CD4-positive, CD25-positive, alpha-beta regulatory T cell (primary cell): ENCODE measurements around the gene REEP1. TPM values are rescaled to one million over a fixed set of nuclear protein-coding genes. Genes with fewer than 3 reads are reported as not detected.
"Not testable (repeated sequence)": the region's sequence is repeated elsewhere in the genome, so short reads cannot be mapped to it uniquely, and the experiment has no call there.

Experiments used
- ATAC-seq, 2 donors: fragments of 150-1000 bp; cut with Tn5 transposase; one replicate each; pipeline ENCODE4 v1.10.0; 2021; ENCODE audit warnings: low read depth in 2 of 2, moderate number of reproducible peaks in 2 of 2, moderate library complexity in 1 of 2
- DNase-seq, 3 donors: peaks; one replicate each; pipeline versions ENCODE4 v3.0.0 to v3.0.0-alpha.2; 2012 to 2022; ENCODE audit warnings: mixed read lengths in 1 of 3
- H3K27ac ChIP-seq: one replicate; pipeline ENCODE4 v1.7.0; 2013; ENCODE audit warnings: mild to moderate bottlenecking, low read length; ENCODE audit not compliant: insufficient read depth, poor library complexity, severe bottlenecking
- H3K27me3 ChIP-seq: one replicate; pipeline ENCODE4 v1.7.0; 2013; ENCODE audit warnings: low read length; ENCODE audit not compliant: control insufficient read depth, insufficient read depth
- H3K36me3 ChIP-seq: one replicate; pipeline ENCODE4 v1.7.0; 2013; ENCODE audit warnings: mild to moderate bottlenecking, low read length, moderate library complexity; ENCODE audit not compliant: control insufficient read depth, insufficient read depth
- H3K4me1 ChIP-seq: 2 replicates; pipeline ENCODE4 v1.7.0; 2013; ENCODE audit warnings: mild to moderate bottlenecking, low read length; ENCODE audit not compliant: insufficient read depth, control insufficient read depth, poor library complexity, severe bottlenecking
- H3K4me3 ChIP-seq: one replicate; pipeline ENCODE4 v1.7.0; 2013; ENCODE audit warnings: low read depth, mild to moderate bottlenecking, low read length, moderate library complexity
- H3K9me3 ChIP-seq, 2 experiments: 1 replicate in 1 of 2; 2 replicates in 1 of 2; pipeline ENCODE4 v1.7.0; 2013; ENCODE audit warnings: low read length in 2 of 2, mild to moderate bottlenecking in 1 of 2, moderate library complexity in 1 of 2; ENCODE audit not compliant: control insufficient read depth in 2 of 2
- H3K27ac Mint-ChIP-seq, 3 donors: one replicate each; pipeline ENCODE4 v1.8.0; 2020 to 2022; ENCODE audit warnings: mild to moderate bottlenecking in 3 of 3, mixed read lengths in 3 of 3, moderate library complexity in 2 of 3
- H3K27me3 Mint-ChIP-seq: one replicate; pipeline ENCODE4 v1.8.0; 2022; ENCODE audit warnings: mild to moderate bottlenecking, mixed read lengths
- H3K36me3 Mint-ChIP-seq: one replicate; pipeline ENCODE4 v1.8.0; 2020; ENCODE audit warnings: mixed read lengths
- H3K4me1 Mint-ChIP-seq, 4 donors: one replicate each; pipeline ENCODE4 v1.8.0; 2020 to 2022; ENCODE audit warnings: mixed read lengths in 4 of 4, mild to moderate bottlenecking in 1 of 4
- H3K4me3 Mint-ChIP-seq, 4 donors: one replicate each; pipeline ENCODE4 v1.8.0; 2020 to 2022; ENCODE audit warnings: mild to moderate bottlenecking in 4 of 4, mixed read lengths in 4 of 4, moderate library complexity in 3 of 4
- H3K9me3 Mint-ChIP-seq, 7 donors: one replicate each; pipeline ENCODE4 v1.8.0; 2020 to 2022; ENCODE audit warnings: mixed read lengths in 7 of 7, mild to moderate bottlenecking in 3 of 7, moderate library complexity in 2 of 7
- polyA plus RNA-seq, 4 donors: library from polyadenylated mRNA; unstranded; fragments of 300-500 nt; fragmentation: Illumina TruSeq; gene quantifications; one replicate each; pipeline ENCODE4 v1.2.3, GENCODE V29; 2021
- total RNA-seq: library from RNA; stranded (reverse); gene quantifications from one replicate; pipeline ENCODE4 v1.2.3, GENCODE V29; 2022

REEP1 gene
- total and polyA plus RNA-seq, 5 donors from 2014 or later, result not detected

DNA sequence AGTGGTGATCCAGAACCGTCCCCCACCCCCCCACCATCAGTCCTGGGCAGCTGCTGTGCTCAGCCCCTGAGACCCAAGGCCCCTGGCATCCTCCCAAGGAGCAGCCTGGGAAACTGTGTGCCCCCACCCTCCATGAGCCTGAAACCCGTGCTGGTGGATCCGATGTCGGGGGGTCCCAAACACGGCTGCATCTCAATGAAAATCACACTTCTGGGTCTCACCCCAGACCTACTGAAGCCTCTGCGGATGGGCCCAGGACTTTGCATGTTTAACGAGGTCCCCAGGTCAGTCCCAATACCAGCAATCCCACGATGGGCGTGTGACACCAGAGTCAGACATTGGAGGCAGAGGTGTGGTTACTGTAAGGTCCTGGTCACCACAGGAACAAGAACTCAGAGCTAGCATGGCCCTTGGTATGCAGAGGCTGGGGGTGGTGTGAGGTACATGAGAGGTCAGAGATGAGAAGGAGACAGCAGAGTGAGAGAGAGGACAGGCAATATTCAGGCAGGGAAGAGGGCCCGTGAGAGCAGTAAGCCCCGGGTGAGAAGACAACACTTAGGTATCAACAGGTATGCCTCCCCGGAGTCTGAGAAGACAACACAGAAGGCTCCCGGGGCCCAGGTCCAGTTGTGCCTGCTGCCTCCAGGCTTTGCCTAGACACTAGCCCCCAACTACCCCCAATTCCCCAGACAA is 105.6 kb downstream of the REEP1 start:
- ATAC-seq, result no peak
- no peak overlapping the region for H3K4me3 ChIP-seq
- no peaks in the 10 kb centered on the region for H3K4me1 ChIP-seq
- DNase-seq, result no peak
- no peaks in the 10 kb centered on the region for H3K9me3 ChIP-seq
- Mint-ChIP-seq H3K36me3 (no peaks in the 10 kb centered on the region), H3K4me1 (peaks cover 0 to 1% (median 0%) of the 10 kb centered on the region in 4 donors), H3K27ac (peak overlapping the region in 2 of 3 donors; percentile 13 to 47), H3K4me3 (no peak overlapping the region), H3K27me3 (peaks cover 15% of the 10 kb centered on the region), H3K9me3 (no peaks in the 10 kb centered on the region)
- H3K27me3 ChIP-seq, result no peaks in the 10 kb centered on the region
- no peaks in the 10 kb centered on the region for H3K36me3 ChIP-seq
- no peak overlapping the region for H3K27ac ChIP-seq

- Mint-ChIP-seq H3K27me3 (peaks cover 15% of the 10 kb centered on the region), H3K27ac (peak overlapping the region in 1 of 3 donors; percentile 35), H3K36me3 (no peaks in the 10 kb centered on the region), H3K4me1 (peaks cover 0 to 6% (median 0%) of the 10 kb centered on the region in 4 donors), H3K4me3 (no peak overlapping the region), H3K9me3 (no peaks in the 10 kb centered on the region)
- ATAC-seq (no peak), DNase-seq (no peak)
- no peak overlapping the region for H3K27ac ChIP-seq
- no peaks in the 10 kb centered on the region for H3K36me3 ChIP-seq
- no peak overlapping the region for H3K4me3 ChIP-seq
- no peaks in the 10 kb centered on the region for H3K4me1 ChIP-seq
- no peaks in the 10 kb centered on the region for H3K9me3 ChIP-seq
- H3K27me3 ChIP-seq, result no peaks in the 10 kb centered on the region
These were observed 106.5 kb downstream of the REEP1 start for GRCh38 chr2:86230961-86231360.

DNA sequence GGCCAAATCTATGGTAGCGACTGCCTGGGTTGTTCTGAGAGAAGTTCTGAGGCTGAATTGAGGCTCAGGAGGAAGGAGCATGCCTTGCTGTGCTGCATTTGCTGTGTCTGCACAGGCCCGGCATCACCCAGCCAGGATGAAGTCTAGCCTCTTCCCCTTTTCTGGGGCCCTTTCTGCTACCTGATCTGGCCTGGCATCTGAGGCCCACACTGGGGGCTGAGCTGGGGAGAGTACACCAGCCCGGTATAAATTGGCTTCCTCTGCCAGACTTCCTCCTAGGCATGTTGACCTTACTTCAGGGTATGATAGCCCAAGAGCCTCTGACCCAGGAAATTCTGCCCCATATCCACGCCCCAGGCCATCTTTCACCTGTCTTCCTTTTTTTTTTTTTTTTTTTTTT is 108.2 kb downstream of the REEP1 start:
- H3K4me1 Mint-ChIP-seq, result peaks cover 0 to 21% (median 6%) of the 10 kb centered on the region in 4 donors
- ATAC-seq (no peak), DNase-seq (no peak)
- H3K9me3 ChIP-seq, result no peaks in the 10 kb centered on the region
- H3K36me3 Mint-ChIP-seq, result no peaks in the 10 kb centered on the region
- no peak overlapping the region for H3K4me3 ChIP-seq
- H3K36me3 ChIP-seq, result no peaks in the 10 kb centered on the region
- no peaks in the 10 kb centered on the region for H3K27me3 ChIP-seq
- H3K27me3 Mint-ChIP-seq, result peaks cover 15% of the 10 kb centered on the region
- peaks cover 5% of the 10 kb centered on the region for H3K4me1 ChIP-seq
- H3K4me3 Mint-ChIP-seq, result no peak overlapping the region
- no peak overlapping the region for H3K27ac ChIP-seq
- no peaks in the 10 kb centered on the region for H3K9me3 Mint-ChIP-seq
- no peak overlapping the region for H3K27ac Mint-ChIP-seq

DNA sequence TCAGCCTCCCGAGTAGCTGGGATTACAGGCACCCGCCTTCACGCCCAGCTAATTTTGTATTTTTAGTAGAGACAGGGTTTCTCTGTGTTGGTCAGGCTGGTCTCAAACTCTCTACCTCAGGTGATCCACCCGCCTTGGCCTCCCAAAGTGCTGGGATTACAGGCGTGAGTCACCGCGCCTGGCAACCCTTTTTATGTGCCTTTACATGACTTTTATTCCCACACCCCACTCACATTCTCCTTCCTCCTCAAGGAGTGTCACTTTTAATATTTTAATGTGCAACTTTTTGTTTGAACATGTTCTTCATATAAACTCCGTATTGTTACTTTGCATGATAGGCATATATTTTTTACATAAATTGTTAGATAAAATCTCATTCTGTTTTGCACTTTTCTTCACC is 108.9 kb downstream of the REEP1 start:
- Mint-ChIP-seq H3K4me1 (peaks cover 0 to 25% (median 6%) of the 10 kb centered on the region in 4 donors), H3K27me3 (peaks cover 13% of the 10 kb centered on the region)
- not testable (repeated sequence) for H3K9me3 Mint-ChIP-seq, ATAC-seq, H3K36me3 ChIP-seq, H3K4me3 Mint-ChIP-seq, H3K36me3 Mint-ChIP-seq, H3K9me3 ChIP-seq, H3K27me3 ChIP-seq, H3K4me1 ChIP-seq, H3K4me3 ChIP-seq, H3K27ac ChIP-seq, H3K27ac Mint-ChIP-seq, DNase-seq

DNA sequence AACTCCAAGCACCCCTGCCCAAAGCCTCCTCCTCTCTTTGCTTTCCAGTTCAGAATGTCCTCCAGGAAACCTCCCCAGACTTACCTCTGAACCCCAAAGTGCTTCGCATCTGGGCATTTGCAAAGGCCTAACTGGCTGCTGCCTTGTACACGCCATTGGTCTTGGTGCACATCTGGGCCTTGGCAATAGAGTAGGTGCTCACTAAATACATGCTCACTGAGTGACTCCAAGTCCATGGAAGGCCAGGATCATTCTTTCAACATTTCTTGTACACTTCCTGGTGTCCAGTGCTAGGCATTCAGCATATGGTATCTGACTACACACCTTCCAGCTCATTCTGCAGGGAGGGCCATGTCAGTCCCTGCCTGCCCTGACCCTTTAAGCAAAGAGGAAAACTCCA is 109.7 kb downstream of the REEP1 start:
- Histone ChIP-seq H3K27me3 (no peaks in the 10 kb centered on the region), H3K36me3 (no peaks in the 10 kb centered on the region), H3K9me3 (no peaks in the 10 kb centered on the region), H3K4me3 (no peak overlapping the region), H3K4me1 (peaks cover 5% of the 10 kb centered on the region), H3K27ac (no peak overlapping the region)
- Mint-ChIP-seq H3K27me3 (peaks cover 6% of the 10 kb centered on the region), H3K27ac (peak overlapping the region in 2 of 3 donors; percentile 14 to 54), H3K4me3 (no peak overlapping the region), H3K9me3 (no peaks in the 10 kb centered on the region), H3K36me3 (no peaks in the 10 kb centered on the region), H3K4me1 (peaks cover 0 to 28% (median 6%) of the 10 kb centered on the region in 4 donors)
- no peak for DNase-seq
- ATAC-seq, result no peak

GRCh38 chr2:86226636-86227520 is 110.5 kb downstream of the REEP1 start:
- H3K27ac Mint-ChIP-seq, result peak overlapping the region in 2 of 3 donors; percentile 42 to 74
- H3K36me3 ChIP-seq, result no peaks in the 10 kb centered on the region
- DNase-seq (peak in 1 of 3 donors; percentile 20), ATAC-seq (no peak)
- H3K4me3 ChIP-seq, result no peak overlapping the region
- H3K4me1 ChIP-seq, result peaks cover 5% of the 10 kb centered on the region
- H3K27me3 ChIP-seq, result no peaks in the 10 kb centered on the region
- H3K27ac ChIP-seq, result no peak overlapping the region
- H3K27me3 Mint-ChIP-seq, result peaks cover 3% of the 10 kb centered on the region
- H3K9me3 Mint-ChIP-seq, result no peaks in the 10 kb centered on the region
- H3K36me3 Mint-ChIP-seq, result no peaks in the 10 kb centered on the region
- H3K9me3 ChIP-seq, result no peaks in the 10 kb centered on the region
- no peak overlapping the region for H3K4me3 Mint-ChIP-seq
- peaks cover 0 to 28% (median 6%) of the 10 kb centered on the region in 4 donors for H3K4me1 Mint-ChIP-seq

DNA sequence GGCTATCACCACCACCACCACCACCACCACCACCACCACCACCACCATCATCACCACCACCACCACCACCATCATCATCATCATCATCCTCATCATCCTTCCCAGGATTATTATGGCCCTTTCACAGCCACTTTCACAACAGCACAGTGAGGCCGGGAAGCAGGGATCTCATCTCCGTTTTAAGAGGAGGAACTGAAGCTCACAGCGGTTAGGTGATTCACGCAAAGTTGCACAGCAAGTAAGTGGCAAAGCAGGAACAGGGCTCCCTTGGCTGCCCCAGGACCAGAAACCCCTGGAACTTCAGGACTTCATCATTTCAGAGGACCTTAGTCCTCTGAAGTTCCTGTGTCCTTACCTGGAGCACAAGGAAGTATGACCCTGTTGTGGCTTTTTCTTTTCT is 111.4 kb downstream of the REEP1 start:
- peak overlapping the region in 1 of 4 donors; percentile 69 for H3K4me3 Mint-ChIP-seq

More for the DNA sequence above, 111.4 kb downstream of the REEP1 start:
- H3K36me3 Mint-ChIP-seq, result no peaks in the 10 kb centered on the region
- peaks cover 0 to 31% (median 9%) of the 10 kb centered on the region in 4 donors for H3K4me1 Mint-ChIP-seq
- H3K27ac ChIP-seq, result no peak overlapping the region
- H3K4me3 ChIP-seq, result no peak overlapping the region
- no peaks in the 10 kb centered on the region for H3K9me3 Mint-ChIP-seq
- no peaks in the 10 kb centered on the region for H3K36me3 ChIP-seq
- ATAC-seq (no peak), DNase-seq (no peak)
- no peaks in the 10 kb centered on the region for H3K9me3 ChIP-seq
- no peaks in the 10 kb centered on the region for H3K27me3 Mint-ChIP-seq
- H3K27me3 ChIP-seq, result no peaks in the 10 kb centered on the region
- H3K4me1 ChIP-seq, result peaks cover 5% of the 10 kb centered on the region
- peak overlapping the region in 2 of 3 donors; percentile 71 to 96 for H3K27ac Mint-ChIP-seq
